GM06990 (cell line): Measurements from ENCODE around the gene ZFAND3.

ENCODE experiments used
- DNase-seq: peaks from one replicate; pipeline ENCODE4 v3.0.0-alpha.2; 2011; ENCODE audit not compliant: insufficient read length; ENCODE audit errors: extremely low read depth
- H3K27me3 ChIP-seq: replicated peaks from 2 replicates; pipeline ENCODE4 v1.6.0; 2011; ENCODE audit warnings: low read length; ENCODE audit not compliant: control insufficient read depth, insufficient read depth
- H3K36me3 ChIP-seq: 2 replicates; pipeline ENCODE4 v1.5.1; 2011; ENCODE audit warnings: low read length; ENCODE audit not compliant: control insufficient read depth, insufficient read depth
- H3K4me3 ChIP-seq: replicated peaks from 2 replicates; pipeline ENCODE4 v1.5.1; 2011; ENCODE audit warnings: low read depth, mild to moderate bottlenecking, control low read depth, low read length
- TF ChIP-seq, protein P1 (sequence below): IDR thresholded peaks from 2 replicates; pipeline ENCODE4 v1.5.1; 2011; ENCODE audit warnings: low read length, control low read depth, mild to moderate bottlenecking, inconsistent platforms; ENCODE audit not compliant: insufficient read depth, poor library complexity, severe bottlenecking

Gene ZFAND3

DNA sequence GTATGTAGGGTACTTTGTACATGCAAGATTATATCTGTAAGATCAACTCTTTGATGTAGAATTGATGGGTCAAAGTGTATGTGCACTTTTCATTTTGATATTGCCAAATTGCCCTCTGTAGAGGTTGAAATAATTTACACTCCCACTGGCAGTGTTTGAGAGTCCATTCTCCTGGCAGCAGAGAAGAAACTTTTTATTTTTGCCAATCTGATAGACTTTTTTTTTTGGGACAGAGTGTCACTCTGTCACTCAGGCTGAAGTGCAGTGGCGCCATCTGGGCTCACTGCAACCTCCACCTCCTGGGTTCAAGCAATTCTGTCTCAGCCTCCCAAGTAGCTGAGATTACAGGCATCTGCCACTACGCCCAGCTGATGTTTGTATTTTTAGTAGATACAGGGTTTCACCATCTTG, 199.2 kb downstream of the ZFAND3 start:
- TF ChIP-seq, protein P1, sequence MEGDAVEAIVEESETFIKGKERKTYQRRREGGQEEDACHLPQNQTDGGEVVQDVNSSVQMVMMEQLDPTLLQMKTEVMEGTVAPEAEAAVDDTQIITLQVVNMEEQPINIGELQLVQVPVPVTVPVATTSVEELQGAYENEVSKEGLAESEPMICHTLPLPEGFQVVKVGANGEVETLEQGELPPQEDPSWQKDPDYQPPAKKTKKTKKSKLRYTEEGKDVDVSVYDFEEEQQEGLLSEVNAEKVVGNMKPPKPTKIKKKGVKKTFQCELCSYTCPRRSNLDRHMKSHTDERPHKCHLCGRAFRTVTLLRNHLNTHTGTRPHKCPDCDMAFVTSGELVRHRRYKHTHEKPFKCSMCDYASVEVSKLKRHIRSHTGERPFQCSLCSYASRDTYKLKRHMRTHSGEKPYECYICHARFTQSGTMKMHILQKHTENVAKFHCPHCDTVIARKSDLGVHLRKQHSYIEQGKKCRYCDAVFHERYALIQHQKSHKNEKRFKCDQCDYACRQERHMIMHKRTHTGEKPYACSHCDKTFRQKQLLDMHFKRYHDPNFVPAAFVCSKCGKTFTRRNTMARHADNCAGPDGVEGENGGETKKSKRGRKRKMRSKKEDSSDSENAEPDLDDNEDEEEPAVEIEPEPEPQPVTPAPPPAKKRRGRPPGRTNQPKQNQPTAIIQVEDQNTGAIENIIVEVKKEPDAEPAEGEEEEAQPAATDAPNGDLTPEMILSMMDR = no peak
- no peaks in the 10 kb centered on the region for H3K27me3 ChIP-seq
- DNase-seq = no peak

DNA sequence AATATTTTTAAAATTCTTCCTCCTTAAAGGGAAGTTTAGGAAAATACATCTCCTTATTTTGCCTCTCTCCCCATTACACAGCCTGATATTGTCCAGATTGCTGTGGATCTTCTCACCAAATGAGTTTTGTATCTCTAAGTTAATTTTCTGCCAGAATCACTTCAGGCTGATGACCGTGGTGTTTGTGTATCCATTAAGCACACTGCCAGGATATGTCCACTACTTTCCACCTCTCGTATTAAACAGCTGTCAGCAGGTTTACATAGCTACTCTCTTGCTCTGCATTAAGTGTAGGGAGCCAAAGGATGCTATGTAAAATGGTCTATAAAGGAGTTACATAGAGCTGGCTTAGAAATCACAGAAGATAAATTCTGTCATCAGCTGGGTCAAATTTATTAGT, 201.1 kb downstream of the ZFAND3 start:
- DNase-seq = no peak
- TF ChIP-seq, protein P1 = no peak
- no peaks in the 10 kb centered on the region for H3K36me3 ChIP-seq
- H3K4me3 ChIP-seq = no peak overlapping the region
- H3K27me3 ChIP-seq = no peaks in the 10 kb centered on the region

More for the DNA sequence above, 199.2 kb downstream of the ZFAND3 start:
- no peaks in the 10 kb centered on the region for H3K36me3 ChIP-seq
- H3K4me3 ChIP-seq = no peak overlapping the region

DNA sequence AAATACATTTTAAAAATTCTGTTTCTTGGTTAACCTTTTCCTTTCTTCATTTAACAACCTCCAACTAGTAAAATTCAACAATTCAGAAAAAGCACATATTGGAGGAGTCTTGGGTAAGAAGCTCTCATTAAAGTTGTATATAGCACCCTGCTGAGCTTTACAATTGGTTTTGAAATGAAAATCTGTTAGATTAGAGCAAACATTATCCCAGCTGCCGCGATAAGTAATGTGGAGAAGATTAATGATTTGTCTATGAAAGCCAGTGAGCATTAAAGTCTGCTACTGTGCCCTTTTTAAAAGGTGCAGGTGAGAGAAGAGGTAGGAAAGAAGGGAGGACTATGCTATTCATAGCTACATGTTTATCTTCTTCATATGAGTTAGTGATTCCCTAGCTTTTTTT, 201.5 kb downstream of the ZFAND3 start:
- TF ChIP-seq, protein P1 = no peak
- no peak for DNase-seq
- no peak overlapping the region for H3K4me3 ChIP-seq
- H3K36me3 ChIP-seq = no peaks in the 10 kb centered on the region
- H3K27me3 ChIP-seq = no peaks in the 10 kb centered on the region

DNA sequence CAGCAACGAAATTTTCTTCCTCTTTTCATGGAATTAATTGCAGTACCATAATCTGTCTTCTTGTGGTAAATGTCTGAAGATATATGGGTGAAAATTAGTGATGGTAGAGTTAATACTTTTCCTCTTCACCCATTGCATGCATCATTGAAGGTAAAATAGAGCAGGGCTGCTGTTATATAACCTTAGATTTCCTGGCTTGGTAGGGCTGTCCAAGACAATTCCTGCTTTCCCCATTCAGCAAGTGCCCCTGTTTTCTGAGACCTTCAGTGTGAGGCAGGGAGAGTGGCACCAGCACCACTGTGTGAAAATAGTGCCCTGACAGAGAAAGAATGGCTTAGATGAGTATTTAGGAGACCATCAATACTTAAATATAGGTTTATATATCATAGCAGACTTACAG, 202.0 kb downstream of the ZFAND3 start:
- H3K27me3 ChIP-seq = no peaks in the 10 kb centered on the region
- no peak for DNase-seq
- TF ChIP-seq, protein P1 = no peak
- no peaks in the 10 kb centered on the region for H3K36me3 ChIP-seq
- no peak overlapping the region for H3K4me3 ChIP-seq

DNA sequence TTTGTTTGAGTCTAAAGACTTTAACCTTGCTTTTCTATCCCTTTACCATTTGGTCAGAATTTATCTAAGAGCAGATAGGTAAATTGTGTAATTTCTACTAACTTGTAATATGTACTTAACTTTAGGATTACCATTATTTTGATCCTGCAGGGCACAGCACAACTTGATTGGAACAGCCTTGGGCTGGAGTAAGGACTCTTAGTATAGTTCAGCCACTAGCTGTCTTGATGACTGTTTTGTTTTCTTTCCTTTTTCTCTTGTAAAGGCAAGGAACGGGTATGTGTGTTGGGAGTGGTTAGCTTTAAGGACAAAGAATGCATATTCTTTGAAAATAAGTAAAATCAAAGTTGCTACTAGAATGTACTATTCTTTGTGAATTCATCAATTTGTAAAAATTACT, 203.2 kb downstream of the ZFAND3 start:
- DNase-seq = no peak
- Histone ChIP-seq H3K36me3 (no peaks in the 10 kb centered on the region), H3K4me3 (no peak overlapping the region), H3K27me3 (no peaks in the 10 kb centered on the region)
- TF ChIP-seq, protein P1 = no peak

DNA sequence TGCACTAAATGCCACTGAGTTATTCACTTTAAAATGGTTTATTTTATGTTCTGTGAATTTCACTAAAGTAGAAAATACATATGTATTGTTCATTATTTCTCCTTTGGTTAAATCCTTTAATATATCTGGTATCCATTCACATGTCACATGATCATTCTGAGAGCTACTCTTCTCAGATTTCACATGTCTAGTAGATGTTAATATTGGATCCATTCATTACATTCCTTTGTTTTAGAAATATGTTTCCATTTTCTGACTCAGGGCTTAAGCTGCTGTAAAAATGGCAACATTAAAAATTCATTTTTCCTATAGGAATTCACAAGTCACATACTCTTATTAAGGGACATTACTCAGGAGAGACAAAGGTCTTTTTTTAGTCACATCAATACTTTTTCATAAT, 205.4 kb downstream of the ZFAND3 start:
- no peaks in the 10 kb centered on the region for H3K27me3 ChIP-seq
- TF ChIP-seq, protein P1 = no peak
- no peaks in the 10 kb centered on the region for H3K36me3 ChIP-seq
- H3K4me3 ChIP-seq = no peak overlapping the region
- DNase-seq = no peak
